Activated CD8-positive, alpha-beta memory T cell treated with anti-CD3 and anti-CD28 coated beads, Interleukin-2, amount 10 ng/mL, durations not matched to agents 7 days and 5 days (primary cell): ENCODE measurements around the gene RPL29. TPM values are rescaled to one million over a fixed set of nuclear protein-coding genes. Genes with fewer than 3 reads are reported as not detected.
A peak's percentile ranks its signal among the peaks of the same experiment; 100 is the strongest.

Experiments
- ATAC-seq: fragments of 150-1000 bp; cut with Tn5 transposase; one replicate; pipeline ENCODE4 v1.10.0; 2021; ENCODE audit warnings: moderate library complexity
- CTCF ChIA-PET: fragments of 350-600 bp; sonication (Branson Sonifier 250); formaldehyde crosslinking; loops from one replicate; lab custom pipeline; 2021; ENCODE audit warnings: antibody characterized with exemption; lab: Charles Lee
- DNase-seq: peaks from one replicate; pipeline ENCODE4 v3.0.0-alpha.2; 2020
- H3K27ac Mint-ChIP-seq: one replicate; pipeline ENCODE4 v1.8.0; 2021; ENCODE audit warnings: mild to moderate bottlenecking, mixed read lengths
- H3K27me3 Mint-ChIP-seq: one replicate; pipeline ENCODE4 v1.8.0; 2021; ENCODE audit warnings: mixed read lengths
- H3K36me3 Mint-ChIP-seq: one replicate; pipeline ENCODE4 v1.8.0; 2021; ENCODE audit warnings: mild to moderate bottlenecking, mixed read lengths
- H3K4me1 Mint-ChIP-seq: one replicate; pipeline ENCODE4 v1.8.0; 2021; ENCODE audit warnings: mixed read lengths
- H3K4me3 Mint-ChIP-seq: one replicate; pipeline ENCODE4 v1.8.0; 2021; ENCODE audit warnings: mild to moderate bottlenecking, moderate library complexity, mixed read lengths
- H3K9me3 Mint-ChIP-seq: one replicate; pipeline ENCODE4 v1.8.0; 2022; ENCODE audit warnings: low read depth, mixed read lengths
- total RNA-seq, 2 experiments: library from RNA; stranded (reverse); gene quantifications; one replicate each; pipeline ENCODE4 v1.2.3, GENCODE V29; 2021

Gene RPL29
- total RNA-seq, 2 experiments from 2014 or later: 1,042 to 1,060 TPM

GRCh38 chr3:52010431-52010830 lies 14.7 kb upstream of the RPL29 start:
- DNase-seq (no peak), ATAC-seq (no peak)
- no peak overlapping the region for H3K4me3 Mint-ChIP-seq
- CTCF ChIA-PET: interaction anchor here (1.2 to 2.2 kb wide), 2 partner anchors 9 to 43 kb away, joined by 7 to 9 read pairs; no protein-coding TSS in a partner anchor
- H3K27me3 Mint-ChIP-seq: no peaks in the 10 kb centered on the region
- H3K4me1 Mint-ChIP-seq: peaks cover 4% of the 10 kb centered on the region
- H3K9me3 Mint-ChIP-seq: no peaks in the 10 kb centered on the region
- H3K27ac Mint-ChIP-seq: no peak overlapping the region
- H3K36me3 Mint-ChIP-seq: no peaks in the 10 kb centered on the region

DNA sequence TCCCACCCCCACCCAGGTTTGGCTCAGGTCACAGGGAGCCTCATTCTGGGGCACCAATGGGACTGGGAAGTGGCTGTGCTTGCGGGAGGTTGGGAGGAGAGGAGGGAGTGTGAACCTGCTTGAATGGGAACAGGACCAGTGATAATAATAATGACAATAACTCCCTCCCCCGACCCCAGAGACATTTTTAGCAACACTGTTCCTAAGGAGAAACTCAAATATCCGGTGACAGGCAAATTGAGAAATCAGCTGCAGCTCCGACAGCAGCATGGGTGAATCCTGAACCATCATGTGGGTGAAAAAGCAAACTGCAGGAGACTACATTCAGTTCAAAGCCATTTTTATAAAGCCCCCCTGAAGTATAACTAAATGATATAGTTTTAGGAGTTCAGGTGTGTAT lies 11.6 kb upstream of the RPL29 start:
- no peak overlapping the region for H3K27ac Mint-ChIP-seq
- no peaks in the 10 kb centered on the region for H3K36me3 Mint-ChIP-seq
- peaks cover 4% of the 10 kb centered on the region for H3K4me1 Mint-ChIP-seq
- no peaks in the 10 kb centered on the region for H3K27me3 Mint-ChIP-seq
- ATAC-seq (no peak), DNase-seq (no peak)
- CTCF ChIA-PET: interaction anchor here (0.9 kb wide), 1 partner anchor 34 kb away, joined by 3 read pairs; the partner anchor contains the start of gene ABHD14B
- no peak overlapping the region for H3K4me3 Mint-ChIP-seq
- H3K9me3 Mint-ChIP-seq: no peaks in the 10 kb centered on the region

DNA sequence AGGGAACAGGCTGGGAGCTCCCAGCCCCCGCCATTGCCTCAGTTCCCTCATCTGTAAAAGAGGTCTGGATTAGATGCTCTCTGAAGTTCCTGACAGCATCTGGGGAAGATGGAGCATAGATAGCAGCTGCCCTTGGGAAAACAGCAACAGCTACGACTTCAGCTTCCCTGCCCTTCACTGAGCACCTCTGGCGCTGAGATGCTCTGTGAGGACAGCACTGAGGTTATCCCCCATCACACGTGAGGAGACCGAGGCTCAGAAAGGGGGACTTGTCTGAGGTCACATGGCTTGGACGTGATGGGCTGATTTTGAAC lies 11.1 kb upstream of the RPL29 start:
- ATAC-seq (no peak), DNase-seq (no peak)
- Mint-ChIP-seq H3K4me3 (no peak overlapping the region), H3K4me1 (peaks cover 6% of the 10 kb centered on the region), H3K9me3 (no peaks in the 10 kb centered on the region), H3K27me3 (no peaks in the 10 kb centered on the region), H3K27ac (no peak overlapping the region), H3K36me3 (no peaks in the 10 kb centered on the region)
- CTCF ChIA-PET: interaction anchor here (0.9 to 7.3 kb wide), 2 partner anchors 33 to 136 kb away, joined by 3 to 107 read pairs; partner anchors contain the start of gene ABHD14B

- H3K27ac Mint-ChIP-seq: no peak overlapping the region
- H3K36me3 Mint-ChIP-seq: no peaks in the 10 kb centered on the region
- H3K4me3 Mint-ChIP-seq: no peak overlapping the region
- H3K4me1 Mint-ChIP-seq: peaks cover 11% of the 10 kb centered on the region
- no peaks in the 10 kb centered on the region for H3K9me3 Mint-ChIP-seq
- CTCF ChIA-PET: interaction anchor here (1.6 to 7.3 kb wide), 4 partner anchors 49 to 136 kb away, joined by 3 to 107 read pairs (median 102); partner anchors contain the start of gene DUSP7
- no peaks in the 10 kb centered on the region for H3K27me3 Mint-ChIP-seq
- DNase-seq: no peak
- ATAC-seq: no peak
Measured at GRCh38 chr3:52006017-52006819, 10.5 kb upstream of the RPL29 start.

- no peaks in the 10 kb centered on the region for H3K27me3 Mint-ChIP-seq
- H3K9me3 Mint-ChIP-seq: no peaks in the 10 kb centered on the region
- no peak overlapping the region for H3K4me3 Mint-ChIP-seq
Measured at GRCh38 chr3:52005571-52005986, 9.9 kb upstream of the RPL29 start.

GRCh38 chr3:52004906-52005395 lies 9.3 kb upstream of the RPL29 start:
- Mint-ChIP-seq H3K36me3 (no peaks in the 10 kb centered on the region), H3K4me1 (peaks cover 11% of the 10 kb centered on the region), H3K27me3 (no peaks in the 10 kb centered on the region), H3K27ac (no peak overlapping the region), H3K4me3 (no peak overlapping the region), H3K9me3 (no peaks in the 10 kb centered on the region)
- CTCF ChIA-PET: interaction anchor here (1.1 to 7.3 kb wide), 6 partner anchors 13 to 138 kb away, joined by 3 to 107 read pairs (median 50); partner anchors contain the start of gene DUSP7
- DNase-seq (no peak), ATAC-seq (no peak)

More at GRCh38 chr3:52005571-52005986, 9.9 kb upstream of the RPL29 start:
- CTCF ChIA-PET: interaction anchor here (1.6 to 7.3 kb wide), 4 partner anchors 50 to 137 kb away, joined by 3 to 107 read pairs (median 102); partner anchors contain the start of gene DUSP7
- no peak for ATAC-seq
- DNase-seq: no peak
- Mint-ChIP-seq H3K27ac (no peak overlapping the region), H3K36me3 (no peaks in the 10 kb centered on the region), H3K4me1 (peaks cover 11% of the 10 kb centered on the region)

- Mint-ChIP-seq H3K4me3 (no peak overlapping the region), H3K36me3 (no peaks in the 10 kb centered on the region), H3K27me3 (peaks cover 4% of the 10 kb centered on the region), H3K27ac (no peak overlapping the region), H3K9me3 (no peaks in the 10 kb centered on the region), H3K4me1 (peaks cover 11% of the 10 kb centered on the region)
- no peak for ATAC-seq
- DNase-seq: no peak
- CTCF ChIA-PET: interaction anchor here (1.1 to 7.3 kb wide), 7 partner anchors 9 to 138 kb away, joined by 3 to 107 read pairs (median 3); partner anchors contain the start of genes DUSP7 and RPL29
Measured at GRCh38 chr3:52004163-52004787, 8.6 kb upstream of the RPL29 start.

DNA sequence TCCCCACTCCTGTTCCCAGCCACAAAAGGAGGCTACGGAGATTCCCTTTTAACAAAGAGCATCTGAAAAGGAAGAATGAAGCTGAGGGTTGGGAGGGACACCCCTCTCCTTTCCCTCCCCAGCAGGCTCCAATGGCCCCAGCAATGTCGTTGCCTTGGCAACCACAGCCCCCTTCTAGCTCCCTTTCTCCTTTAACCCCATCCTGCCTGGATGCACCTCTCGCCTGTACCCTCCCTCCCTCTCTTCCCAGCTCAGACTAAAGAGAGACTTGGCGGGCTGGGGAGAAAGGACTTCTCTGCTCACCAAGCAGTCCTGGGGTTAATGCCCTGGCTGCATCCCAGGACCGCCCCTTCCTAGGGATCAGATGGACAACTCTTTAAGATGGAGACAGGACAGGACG lies 7.1 kb upstream of the RPL29 start:
- Mint-ChIP-seq H3K9me3 (no peaks in the 10 kb centered on the region), H3K27ac (no peak overlapping the region), H3K4me3 (no peak overlapping the region), H3K36me3 (no peaks in the 10 kb centered on the region), H3K27me3 (peaks cover 6% of the 10 kb centered on the region), H3K4me1 (peaks cover 11% of the 10 kb centered on the region)
- DNase-seq (no peak), ATAC-seq (no peak)
- CTCF ChIA-PET: interaction anchor here (0.7 to 7.3 kb wide), 11 partner anchors 19 to 148 kb away, joined by 3 to 107 read pairs (median 11); partner anchors contain the start of genes ABHD14A, ABHD14B, ACY1 and DUSP7

GRCh38 chr3:52001443-52001974 lies 5.8 kb upstream of the RPL29 start:
- Mint-ChIP-seq H3K4me1 (peaks cover 14% of the 10 kb centered on the region), H3K9me3 (no peaks in the 10 kb centered on the region), H3K36me3 (no peaks in the 10 kb centered on the region), H3K27ac (no peak overlapping the region), H3K27me3 (peaks cover 13% of the 10 kb centered on the region), H3K4me3 (no peak overlapping the region)
- peak; percentile 98 for ATAC-seq
- CTCF ChIA-PET: interaction anchor here (0.6 to 7.3 kb wide), 48 partner anchors 8 to 446 kb away, joined by 3 to 107 read pairs (median 4); partner anchors contain the start of genes ABHD14A, ABHD14B, ACY1 and ALAS1
- DNase-seq: peak; percentile 91

GRCh38 chr3:51999846-52000245 lies 4.2 kb upstream of the RPL29 start:
- no peak for DNase-seq
- Mint-ChIP-seq H3K4me1 (peaks cover 17% of the 10 kb centered on the region), H3K9me3 (no peaks in the 10 kb centered on the region), H3K4me3 (no peak overlapping the region), H3K36me3 (peaks cover 8% of the 10 kb centered on the region), H3K27ac (no peak overlapping the region), H3K27me3 (peaks cover 13% of the 10 kb centered on the region)
- no peak for ATAC-seq
- CTCF ChIA-PET: interaction anchor here (2.4 to 7.3 kb wide), 7 partner anchors 16 to 221 kb away, joined by 8 to 107 read pairs (median 16); partner anchors contain the start of gene DUSP7

DNA sequence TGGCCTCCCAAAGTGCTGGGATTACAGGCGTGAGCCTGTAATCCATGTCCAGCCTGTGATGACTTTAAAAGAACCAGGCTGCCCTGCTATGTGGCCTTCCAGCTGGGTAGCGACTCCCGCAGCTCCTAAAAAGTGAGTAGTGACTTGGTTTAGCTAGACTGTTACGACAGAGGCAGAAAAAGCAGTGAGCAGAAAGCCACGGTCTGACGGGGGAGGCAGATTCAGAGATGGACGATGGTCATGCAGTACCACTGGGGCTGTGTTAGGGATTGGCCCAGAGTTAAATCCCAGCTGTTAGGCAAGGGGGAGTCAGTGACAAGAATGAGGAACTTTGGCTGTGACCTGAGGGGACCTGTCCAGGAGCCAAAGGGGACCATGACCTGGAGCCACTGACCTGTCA lies 3.1 kb upstream of the RPL29 start:
- Mint-ChIP-seq H3K27ac (no peak overlapping the region), H3K4me1 (peaks cover 26% of the 10 kb centered on the region), H3K27me3 (peaks cover 13% of the 10 kb centered on the region), H3K4me3 (no peak overlapping the region), H3K9me3 (no peaks in the 10 kb centered on the region), H3K36me3 (peaks cover 18% of the 10 kb centered on the region)
- CTCF ChIA-PET: interaction anchor here (1.0 to 1.2 kb wide), 4 partner anchors 56 to 537 kb away, joined by 3 to 4 read pairs (median 4); partner anchors contain the start of gene DUSP7
- DNase-seq (no peak), ATAC-seq (no peak)

DNA sequence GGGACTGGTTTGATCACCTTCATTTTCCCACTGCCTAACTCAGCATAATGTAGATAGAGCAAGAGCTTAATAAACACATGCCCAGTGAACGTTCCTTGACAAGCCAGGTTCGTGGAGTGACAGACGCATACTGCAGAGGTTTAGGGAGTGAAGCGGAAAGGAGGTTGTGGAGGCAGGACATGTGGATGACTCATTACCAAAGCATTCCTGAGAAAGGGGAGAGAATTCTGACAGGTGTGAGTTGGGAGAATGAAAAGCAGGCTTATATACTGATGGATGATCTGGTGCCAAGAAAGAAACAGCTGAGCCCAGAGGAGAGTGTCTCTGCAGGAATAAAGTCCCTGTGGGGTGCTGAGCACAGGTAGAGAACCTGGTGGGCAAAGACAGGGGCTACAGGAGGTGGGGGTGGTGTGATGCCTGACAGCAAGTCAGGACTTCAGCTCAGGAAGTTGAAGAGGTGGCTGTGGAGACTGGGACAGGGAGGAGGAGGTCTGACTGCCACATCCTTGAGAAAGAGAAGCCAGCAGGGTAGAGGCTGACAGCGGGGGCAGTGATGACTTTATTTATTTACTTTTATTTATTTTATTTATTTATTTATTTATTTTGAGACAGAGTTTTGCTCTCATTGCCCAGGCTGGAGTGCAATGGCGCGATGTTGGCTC lies 2.4 kb upstream of the RPL29 start:
- Mint-ChIP-seq H3K36me3 (peaks cover 21% of the 10 kb centered on the region), H3K9me3 (no peaks in the 10 kb centered on the region), H3K4me1 (peaks cover 33% of the 10 kb centered on the region), H3K27me3 (peaks cover 13% of the 10 kb centered on the region), H3K4me3 (no peak overlapping the region), H3K27ac (no peak overlapping the region)
- no peak for DNase-seq
- ATAC-seq: no peak
- CTCF ChIA-PET: interaction anchor here (0.7 to 1.3 kb wide), 7 partner anchors 14 to 223 kb away, joined by 3 to 4 read pairs (median 4); partner anchors contain the start of genes ACY1, DUSP7 and PARP3
